Subcutaneous adipose tissue (tissue), 4 donors: ENCODE measurements around the gene SH3BP4. TPM values are rescaled to one million over a fixed set of nuclear protein-coding genes. Genes with fewer than 3 reads are reported as not detected.

Source experiments
- total RNA-seq, 4 donors: library from RNA; depleted of rRNA; stranded (reverse); fragments of >200 nt; gene quantifications; one replicate each; pipeline ENCODE4 v1.1.0, GENCODE V29; 2016
- TF ChIP-seq, protein P1 (sequence below): fragments of 450-650 bp; IDR thresholded peaks from one replicate; pipeline ENCODE4 v1.5.1; 2016; ENCODE audit warnings: low read depth, mild to moderate bottlenecking, control low read depth, antibody characterized with exemption, moderate library complexity

The SH3BP4 gene
- total RNA-seq, 4 donors from 2014 or later: 12.4 to 35.6 (median 24.1) TPM

DNA sequence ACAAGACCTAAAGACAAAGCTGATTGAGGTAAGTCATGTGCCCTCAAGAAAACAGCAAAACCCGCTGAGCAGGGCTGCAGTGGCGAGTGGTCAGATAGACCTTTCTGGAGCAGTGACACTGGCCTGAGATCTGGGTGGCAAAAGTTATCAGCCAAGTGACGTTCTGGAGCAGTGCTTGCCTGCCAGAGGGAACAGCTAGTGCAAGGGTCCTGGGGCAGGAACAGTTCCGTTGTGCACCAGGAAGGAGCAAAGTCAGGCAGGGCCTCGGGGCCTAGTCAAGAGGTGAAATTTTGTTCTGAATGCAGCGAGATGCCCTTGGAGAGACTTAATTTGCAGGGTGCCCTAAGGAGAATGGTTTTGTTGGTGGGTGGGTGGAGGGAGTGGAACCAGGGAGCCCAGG lies 67.0 kb downstream of the SH3BP4 start:
- TF ChIP-seq, protein P1, sequence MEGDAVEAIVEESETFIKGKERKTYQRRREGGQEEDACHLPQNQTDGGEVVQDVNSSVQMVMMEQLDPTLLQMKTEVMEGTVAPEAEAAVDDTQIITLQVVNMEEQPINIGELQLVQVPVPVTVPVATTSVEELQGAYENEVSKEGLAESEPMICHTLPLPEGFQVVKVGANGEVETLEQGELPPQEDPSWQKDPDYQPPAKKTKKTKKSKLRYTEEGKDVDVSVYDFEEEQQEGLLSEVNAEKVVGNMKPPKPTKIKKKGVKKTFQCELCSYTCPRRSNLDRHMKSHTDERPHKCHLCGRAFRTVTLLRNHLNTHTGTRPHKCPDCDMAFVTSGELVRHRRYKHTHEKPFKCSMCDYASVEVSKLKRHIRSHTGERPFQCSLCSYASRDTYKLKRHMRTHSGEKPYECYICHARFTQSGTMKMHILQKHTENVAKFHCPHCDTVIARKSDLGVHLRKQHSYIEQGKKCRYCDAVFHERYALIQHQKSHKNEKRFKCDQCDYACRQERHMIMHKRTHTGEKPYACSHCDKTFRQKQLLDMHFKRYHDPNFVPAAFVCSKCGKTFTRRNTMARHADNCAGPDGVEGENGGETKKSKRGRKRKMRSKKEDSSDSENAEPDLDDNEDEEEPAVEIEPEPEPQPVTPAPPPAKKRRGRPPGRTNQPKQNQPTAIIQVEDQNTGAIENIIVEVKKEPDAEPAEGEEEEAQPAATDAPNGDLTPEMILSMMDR: no peak

GRCh38 chr2:235021752-235022151 lies 69.9 kb downstream of the SH3BP4 start:
- TF ChIP-seq, protein P1: no peak

DNA sequence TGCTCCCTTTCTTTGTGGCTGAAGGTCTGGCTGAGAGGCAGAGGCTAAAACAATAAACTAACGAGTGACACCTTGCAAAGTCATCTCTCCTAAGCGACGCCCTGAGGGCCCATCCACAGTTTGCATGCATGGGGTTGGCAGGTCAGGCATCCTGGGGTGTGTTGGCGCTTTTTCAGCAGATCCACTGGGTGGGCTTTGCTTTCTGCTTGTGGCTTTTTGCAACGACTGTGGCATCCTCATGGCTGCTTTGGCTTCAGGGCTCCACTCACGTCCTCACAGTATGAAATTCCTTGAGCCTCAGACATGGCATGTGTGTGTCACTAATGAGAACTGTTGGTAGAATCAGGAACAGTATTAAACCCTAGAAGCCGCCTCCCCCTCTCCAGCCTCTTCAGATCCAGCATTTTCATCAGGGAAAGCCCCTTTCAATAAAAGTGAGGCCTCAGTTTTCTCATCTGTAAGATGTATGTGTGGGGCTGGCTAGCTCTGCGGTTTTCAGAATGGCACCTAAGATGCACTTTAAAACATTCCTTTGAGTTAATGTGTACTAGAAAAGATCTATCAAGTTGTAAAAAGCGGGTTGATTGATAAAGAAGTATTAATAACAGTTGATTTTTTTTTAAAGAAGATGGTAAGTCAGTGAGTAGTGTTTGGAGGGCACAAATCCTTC lies 72.5 kb downstream of the SH3BP4 start:
- TF ChIP-seq, protein P1: no peak

DNA sequence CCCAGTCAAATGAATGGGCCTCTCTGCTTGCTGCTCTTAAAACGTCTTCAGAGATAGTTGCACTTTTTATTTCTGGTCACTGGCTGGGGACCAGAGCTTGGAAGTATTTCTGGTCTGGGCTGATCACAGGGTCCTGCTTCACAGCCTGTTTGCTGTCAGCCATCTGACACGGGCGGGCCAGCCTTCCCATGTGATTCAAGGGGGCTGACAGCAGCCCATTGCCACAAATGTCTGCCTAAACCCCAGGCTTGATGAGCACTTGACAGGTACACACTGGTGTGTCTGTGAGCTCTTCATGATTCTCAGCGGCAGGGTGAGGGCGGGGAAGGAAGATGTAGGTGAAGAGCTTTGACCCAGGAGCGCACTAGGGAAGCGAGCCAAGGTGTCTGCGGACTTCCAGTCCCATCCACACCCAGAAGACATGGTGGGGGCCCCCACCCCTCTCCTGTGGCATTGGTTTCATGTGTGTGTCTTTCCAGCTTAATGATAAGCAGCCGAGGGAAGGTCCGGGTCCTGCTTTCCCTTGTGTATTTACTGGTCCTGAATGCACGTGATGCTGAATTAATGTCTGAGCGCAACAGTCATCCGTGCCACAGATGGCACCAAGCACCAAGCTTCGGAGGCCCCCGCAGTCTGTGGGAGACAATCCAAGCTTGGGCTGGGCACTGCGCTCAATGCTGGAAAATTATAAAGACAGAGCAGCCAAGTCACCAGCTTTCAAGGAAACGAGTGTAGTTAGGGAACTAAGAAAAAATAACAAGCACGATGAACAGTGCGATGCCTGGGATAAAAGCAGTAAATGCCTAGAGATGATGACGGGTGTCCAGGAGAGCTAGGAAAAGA lies 73.3 kb downstream of the SH3BP4 start:
- TF ChIP-seq, protein P1: no peak

DNA sequence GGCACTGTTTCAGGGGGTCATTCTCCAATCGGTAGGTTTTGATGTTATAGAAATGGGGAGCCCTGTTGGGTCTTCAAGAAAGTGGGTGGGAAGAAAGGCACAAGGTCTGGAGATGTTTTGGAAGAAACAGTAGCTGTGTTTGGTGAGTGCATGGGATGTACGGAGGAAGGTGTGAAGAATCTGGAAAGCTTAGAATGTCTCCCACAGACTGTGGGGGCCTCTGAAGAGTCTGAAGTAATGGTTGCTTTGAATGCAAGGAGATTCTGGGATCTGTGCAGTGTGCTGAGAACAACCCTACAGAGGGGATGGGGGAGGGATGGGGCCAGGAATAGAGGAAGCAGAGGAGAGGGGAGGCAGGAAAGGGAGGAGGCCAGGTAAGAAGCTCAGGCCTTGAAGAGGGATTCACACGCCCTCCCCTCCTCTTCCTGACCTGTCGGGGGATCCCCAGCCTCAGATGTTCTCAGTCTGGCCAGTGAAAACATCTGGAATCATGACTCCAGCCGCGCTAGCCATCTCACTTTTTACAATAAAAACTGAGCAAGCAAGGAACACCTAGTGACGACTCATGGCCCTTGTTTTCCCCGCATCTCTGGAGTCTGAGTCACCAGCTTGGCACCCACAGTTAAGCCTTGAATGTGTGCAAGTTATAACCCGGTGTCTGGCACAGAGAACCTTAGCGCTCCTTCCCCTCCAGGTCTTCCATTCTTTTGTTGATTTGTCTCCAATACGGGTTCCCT lies 74.2 kb downstream of the SH3BP4 start:
- TF ChIP-seq, protein P1: no peak

GRCh38 chr2:235026649-235027557 lies 75.1 kb downstream of the SH3BP4 start:
- TF ChIP-seq, protein P1: no peak
